Neural cell (in vitro differentiated cells): ENCODE measurements around the gene MLLT1. TPM values are rescaled to one million over a fixed set of nuclear protein-coding genes. Genes with fewer than 3 reads are reported as not detected.

Experiments
- H2AFZ ChIP-seq: fragments of 200-600, 300-800 bp; sonication (generic), shearing (Covaris generic); 2 replicates; pipeline ENCODE4 v1.6.0; 2014; ENCODE audit warnings: low read depth, mild to moderate bottlenecking, antibody characterized with exemption, low read length, moderate library complexity
- H3F3A ChIP-seq: fragments of 200-600 bp; shearing (Covaris generic); 2 replicates; pipeline ENCODE4 v1.6.1; 2016; ENCODE audit warnings: mild to moderate bottlenecking, moderate library complexity, mixed read lengths, antibody characterized with exemption, low read length; ENCODE audit not compliant: insufficient read depth, poor library complexity, severe bottlenecking
- H3K27ac ChIP-seq: fragments of 200-600, 300-800 bp; sonication (generic), shearing (Covaris generic); 2 replicates; pipeline ENCODE4 v1.5.1; 2014; ENCODE audit warnings: mild to moderate bottlenecking, low read length, moderate library complexity
- H3K27me3 ChIP-seq: fragments of 300-800, 200-600 bp; sonication (generic), shearing (Covaris generic); 2 replicates; pipeline ENCODE4 v1.6.0; 2014; ENCODE audit warnings: mild to moderate bottlenecking, low read depth, low read length, moderate library complexity; ENCODE audit not compliant: insufficient read depth
- H3K36me3 ChIP-seq: fragments of 300-800, 200-600 bp; sonication (generic), shearing (Covaris generic); 2 replicates; pipeline ENCODE4 v1.5.1; 2014; ENCODE audit warnings: mild to moderate bottlenecking, antibody characterized with exemption, low read length, moderate library complexity; ENCODE audit not compliant: insufficient read depth
- H3K4me2 ChIP-seq: fragments of 300-800, 200-600 bp; sonication (generic), shearing (Covaris generic); 2 replicates; pipeline ENCODE4 v1.6.0; 2014; ENCODE audit warnings: mild to moderate bottlenecking, low read length
- H3K4me3 ChIP-seq: fragments of 300-800, 200-600 bp; sonication (generic), shearing (Covaris generic); 2 replicates; pipeline ENCODE4 v1.5.1; 2014; ENCODE audit warnings: mild to moderate bottlenecking, low read length, moderate library complexity
- H3K79me2 ChIP-seq: fragments of 200-600 bp; shearing (Covaris generic); replicated peaks from 2 replicates; pipeline ENCODE4 v1.6.0; 2014; ENCODE audit warnings: mild to moderate bottlenecking, low read length, moderate library complexity; ENCODE audit not compliant: insufficient read depth
- H3K9ac ChIP-seq: fragments of 300-800, 200-600 bp; sonication (generic), shearing (Covaris generic); 2 replicates; pipeline ENCODE4 v1.6.1; 2016; ENCODE audit warnings: mild to moderate bottlenecking, low read length, mixed read lengths
- H3K9me2 ChIP-seq: fragments of 200-600 bp; shearing (Covaris generic); 2 replicates; pipeline ENCODE4 v1.6.1; 2016; ENCODE audit warnings: mild to moderate bottlenecking, low read length, mixed read lengths; ENCODE audit not compliant: insufficient read depth
- H3K9me3 ChIP-seq: fragments of 200-600, 300-800 bp; sonication (generic), shearing (Covaris generic); 2 replicates; pipeline ENCODE4 v1.6.1; 2016; ENCODE audit warnings: mild to moderate bottlenecking, mixed run types, low read length, moderate library complexity, mixed read lengths
- H4K20me1 ChIP-seq: fragments of 200-600 bp; shearing (Covaris generic); 2 replicates; pipeline ENCODE4 v1.6.1; 2016; ENCODE audit warnings: mild to moderate bottlenecking, mixed run types; ENCODE audit not compliant: insufficient read depth
- CTCF ChIP-seq: fragments of 450-650 bp; IDR thresholded peaks from 2 replicates; pipeline ENCODE4 v1.5.1; 2014; ENCODE audit warnings: antibody characterized with exemption, mild to moderate bottlenecking, moderate library complexity; ENCODE audit not compliant: poor library complexity, severe bottlenecking
- EP300 ChIP-seq: fragments of 450-650 bp; conservative IDR thresholded peaks from 2 replicates; pipeline ENCODE4 v1.6.1; 2014; ENCODE audit warnings: antibody characterized with exemption, mild to moderate bottlenecking, moderate library complexity; ENCODE audit not compliant: poor library complexity, severe bottlenecking
- EZH2 ChIP-seq: fragments of 200-600, 300-800 bp; shearing (Covaris generic), sonication (generic); IDR thresholded peaks from 2 replicates; pipeline ENCODE4 v1.6.1; 2014; ENCODE audit warnings: antibody characterized with exemption, low read length, borderline replicate concordance, mild to moderate bottlenecking; ENCODE audit not compliant: insufficient read depth, poor library complexity, severe bottlenecking
- MXI1 ChIP-seq: fragments of 450-650 bp; conservative IDR thresholded peaks from 2 replicates; pipeline ENCODE4 v1.6.1; 2014; ENCODE audit warnings: antibody characterized with exemption, mild to moderate bottlenecking; ENCODE audit not compliant: poor library complexity, severe bottlenecking
- POLR2AphosphoS5 ChIP-seq: IDR thresholded peaks from 2 replicates; pipeline ENCODE4 v1.6.1; 2012
- RAD21 ChIP-seq: fragments of 450-650 bp; conservative IDR thresholded peaks from 2 replicates; pipeline ENCODE4 v1.6.1; 2014; ENCODE audit warnings: antibody characterized with exemption, mild to moderate bottlenecking, moderate library complexity
- REST ChIP-seq: IDR thresholded peaks from 2 replicates; pipeline ENCODE4 v1.6.1; 2012; ENCODE audit warnings: borderline replicate concordance
- SMC3 ChIP-seq: fragments of 450-650 bp; conservative IDR thresholded peaks from 2 replicates; pipeline ENCODE4 v1.6.1; 2014; ENCODE audit warnings: antibody characterized with exemption, mild to moderate bottlenecking, moderate library complexity; ENCODE audit not compliant: poor library complexity
- TAF1 ChIP-seq: IDR thresholded peaks from 2 replicates; pipeline ENCODE4 v1.6.1; 2012; ENCODE audit warnings: low read depth
- polyA plus RNA-seq: library from polyadenylated mRNA; depleted of rRNA; stranded (reverse); fragments of >200 nt; gene quantifications from 2 replicates; pipeline ENCODE4 v1.2.3, GENCODE V29; 2014

Gene MLLT1
- polyA plus RNA-seq, 1 donor from 2014 or later: 34.0 TPM

GRCh38 chr19:6271251-6271650, 8.5 kb downstream of the MLLT1 start:
- no peaks in the 10 kb centered on the region for H3K27me3 ChIP-seq
- no peak overlapping the region for H3K4me3 ChIP-seq
- TF ChIP-seq RAD21: no peak
- TF ChIP-seq REST: no peak
- TF ChIP-seq EZH2: no peak
- TF ChIP-seq SMC3: no peak
- TF ChIP-seq EP300: no peak
- TF ChIP-seq POLR2AphosphoS5: no peak
- TF ChIP-seq CTCF: no peak
- no peak for TF ChIP-seq TAF1
- TF ChIP-seq MXI1: no peak
- no peaks in the 10 kb centered on the region for H3F3A ChIP-seq
- peaks cover 8% of the 10 kb centered on the region for H4K20me1 ChIP-seq
- H3K36me3 ChIP-seq: no peaks in the 10 kb centered on the region
- no peak overlapping the region for H3K9ac ChIP-seq
- H3K9me2 ChIP-seq: no peaks in the 10 kb centered on the region
- no peaks in the 10 kb centered on the region for H3K9me3 ChIP-seq
- H3K79me2 ChIP-seq: peaks cover 64% of the 10 kb centered on the region
- no peak overlapping the region for H2AFZ ChIP-seq
- H3K4me2 ChIP-seq: no peak overlapping the region
- no peak overlapping the region for H3K27ac ChIP-seq

GRCh38 chr19:6270822-6271221, 9.0 kb downstream of the MLLT1 start:
- no peak overlapping the region for H3K4me3 ChIP-seq
- no peak overlapping the region for H2AFZ ChIP-seq
- H3K9ac ChIP-seq: no peak overlapping the region
- no peaks in the 10 kb centered on the region for H3K9me3 ChIP-seq
- TF ChIP-seq MXI1 (no peak), SMC3 (no peak)
- peaks cover 8% of the 10 kb centered on the region for H4K20me1 ChIP-seq
- H3K36me3 ChIP-seq: no peaks in the 10 kb centered on the region
- H3K79me2 ChIP-seq: peaks cover 59% of the 10 kb centered on the region
- H3K27ac ChIP-seq: no peak overlapping the region
- H3K9me2 ChIP-seq: no peaks in the 10 kb centered on the region
- no peak overlapping the region for H3K4me2 ChIP-seq
- no peaks in the 10 kb centered on the region for H3K27me3 ChIP-seq
- H3F3A ChIP-seq: no peaks in the 10 kb centered on the region
